Stimulated activated CD4-positive, alpha-beta T cell treated with anti-CD3 and anti-CD28 coated beads, TNF-alpha, amount 100 ng/mL, for 24 hours (primary cell): Measurements from ENCODE around the gene COASY.

Experiments used
- DNase-seq, 3 experiments: peaks; one replicate each; pipeline ENCODE4 v3.0.0-alpha.2; 2020; ENCODE audit warnings: low read depth in 3 of 3

COASY gene

GRCh38 chr17:42561897-42562387, at the start of gene COASY:
Gene COASY, plus strand, starts transcription at chr17:42562148. Its CDS starts 475 bp downstream, at chr17:42562623.
- DNase-seq: peak; percentile 86 to 92 (median 89)

- no peak for DNase-seq
These were observed 49.7 kb upstream of the COASY start for GRCh38 chr17:42512246-42512645.

DNA sequence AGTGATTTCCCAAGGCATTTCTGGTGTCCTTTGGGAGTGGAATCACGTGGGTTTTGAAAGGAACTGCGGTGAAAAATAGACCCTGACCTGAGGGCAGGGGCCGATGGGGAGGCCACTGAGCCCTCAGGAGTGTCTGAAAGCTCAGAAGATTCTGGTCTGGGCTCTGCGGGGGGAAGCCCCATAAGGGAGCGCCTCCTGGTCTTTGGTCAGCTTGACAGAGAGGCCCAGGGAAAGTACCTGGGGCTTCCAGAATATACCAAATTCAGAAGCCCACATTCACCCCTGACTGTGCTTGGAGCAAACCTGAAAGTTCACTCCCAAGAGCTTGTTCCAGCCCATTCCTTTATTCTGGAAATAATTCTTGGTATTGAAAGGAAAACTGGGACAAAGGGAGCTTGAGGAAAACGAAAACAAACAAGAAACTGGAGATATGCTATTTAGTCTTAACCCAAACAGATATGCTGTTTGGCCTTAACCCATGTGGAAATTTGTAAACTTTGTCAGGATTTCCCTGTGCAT, 49.2 kb upstream of the COASY start:
- DNase-seq: no peak

DNA sequence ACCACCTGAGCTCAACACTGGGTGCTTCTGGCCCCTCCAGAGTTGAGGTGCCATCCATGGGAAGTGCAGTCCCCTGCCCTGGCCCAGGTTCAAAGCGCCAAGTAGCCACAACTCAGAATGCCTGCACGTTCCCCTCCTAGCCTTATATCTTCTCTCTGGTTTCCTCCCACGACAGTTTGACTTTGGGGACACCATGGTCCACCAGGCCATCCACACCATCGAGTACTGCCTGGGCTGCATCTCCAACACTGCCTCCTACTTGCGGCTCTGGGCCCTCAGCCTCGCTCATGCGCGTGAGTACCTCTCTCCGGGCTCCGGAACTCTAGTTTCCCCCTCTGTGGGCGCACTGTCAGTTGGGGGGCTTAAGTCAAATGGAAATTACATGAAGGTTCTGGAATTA, 48.3 kb upstream of the COASY start:
- DNase-seq: no peak

DNA sequence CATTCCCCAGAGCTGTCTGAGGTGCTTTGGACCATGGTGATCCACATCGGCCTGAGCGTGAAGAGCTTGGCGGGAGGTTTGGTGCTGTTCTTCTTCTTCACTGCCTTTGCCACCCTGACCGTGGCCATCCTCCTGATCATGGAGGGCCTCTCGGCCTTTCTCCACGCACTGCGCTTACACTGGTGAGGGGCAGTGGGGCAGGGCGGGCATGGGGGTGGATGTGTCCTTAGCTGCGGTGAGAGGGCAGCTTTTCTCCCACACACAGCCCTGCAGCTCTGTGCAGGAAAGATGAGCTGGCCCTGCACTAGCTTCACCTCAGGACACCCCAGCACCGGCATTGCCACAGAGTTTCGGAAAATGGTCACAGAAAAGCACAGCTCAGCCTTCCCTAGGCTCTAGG, 47.7 kb upstream of the COASY start:
- no peak for DNase-seq

- DNase-seq: no peak
These were observed 47.1 kb upstream of the COASY start for GRCh38 chr17:42514867-42515266.

DNA sequence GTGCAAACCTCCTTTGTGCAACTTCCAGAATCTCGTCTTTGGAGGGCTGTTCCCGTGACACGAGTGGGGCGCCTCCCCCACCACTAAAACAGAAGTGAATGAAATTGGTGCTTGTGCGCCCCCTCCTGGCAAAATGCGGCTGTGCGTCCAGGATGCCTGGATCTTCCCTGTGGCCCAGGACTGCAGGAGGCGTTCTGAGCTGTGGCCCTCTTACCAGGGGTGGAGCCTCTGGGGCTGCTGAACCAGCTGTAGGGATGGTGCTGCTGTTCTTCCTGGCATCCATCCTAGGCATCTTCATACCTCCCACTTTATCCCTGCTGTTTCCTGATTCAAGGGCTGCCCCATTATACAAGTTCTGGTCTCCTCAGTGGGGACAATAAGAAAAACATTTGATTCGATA, 44.4 kb upstream of the COASY start:
- peak; percentile 57 to 78 (median 70) for DNase-seq

DNA sequence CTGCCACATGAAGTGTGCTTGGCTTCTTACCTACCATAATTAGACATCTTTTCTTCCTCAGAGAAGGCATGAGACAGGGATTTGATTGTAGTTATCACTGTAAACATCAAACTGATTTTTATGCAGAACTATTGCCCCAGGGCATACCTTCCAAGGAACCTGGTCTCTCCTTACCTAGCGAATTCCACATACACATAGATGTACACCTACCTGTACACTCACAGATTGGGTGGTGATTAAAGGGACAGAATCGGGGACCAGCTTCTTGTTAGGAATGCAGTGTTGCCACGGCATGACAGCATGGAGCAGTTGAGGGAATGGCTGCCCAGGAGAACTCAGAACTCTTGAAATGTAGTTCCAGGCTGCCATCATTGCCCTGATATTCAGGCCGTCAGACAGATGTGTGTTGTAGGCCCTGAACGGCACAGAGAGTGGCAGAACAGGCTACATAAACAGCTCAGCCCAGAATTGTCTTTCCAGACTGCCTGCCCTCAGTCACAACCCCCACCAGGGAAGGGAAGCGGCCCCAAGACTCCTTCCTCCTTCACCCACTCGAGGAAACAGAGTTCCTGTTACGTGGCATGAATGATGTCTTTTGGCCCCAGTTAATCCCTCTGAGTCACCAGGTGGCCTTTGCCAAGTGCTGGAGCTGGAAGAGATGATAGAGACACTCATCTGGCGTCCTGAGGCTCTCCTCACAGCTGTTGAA, 43.7 kb upstream of the COASY start:
- DNase-seq: no peak

GRCh38 chr17:42518755-42519545, 43.0 kb upstream of the COASY start:
- DNase-seq: no peak

GRCh38 chr17:42519546-42520491, 42.1 kb upstream of the COASY start:
- no peak for DNase-seq

DNA sequence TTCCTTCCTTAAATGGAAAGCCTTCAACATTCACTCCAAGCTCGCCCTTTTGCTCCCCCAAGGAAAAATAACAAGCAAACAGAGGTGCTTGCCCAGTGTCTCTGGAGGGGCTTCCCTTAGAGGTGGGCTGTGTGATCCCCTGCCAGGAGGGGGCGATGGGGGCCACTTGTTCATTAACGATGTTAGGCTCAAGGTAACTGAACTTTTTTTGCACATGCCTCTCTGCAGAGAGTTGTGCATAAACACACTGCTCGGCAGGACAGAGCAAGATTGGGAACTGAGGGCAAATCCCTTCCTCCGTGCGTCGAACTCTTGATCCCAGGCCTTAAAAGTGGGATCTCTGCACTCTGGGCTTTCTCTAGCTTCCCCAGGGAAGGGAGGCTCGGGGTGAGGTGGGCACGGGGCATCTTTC, 41.4 kb upstream of the COASY start:
- DNase-seq: no peak

DNA sequence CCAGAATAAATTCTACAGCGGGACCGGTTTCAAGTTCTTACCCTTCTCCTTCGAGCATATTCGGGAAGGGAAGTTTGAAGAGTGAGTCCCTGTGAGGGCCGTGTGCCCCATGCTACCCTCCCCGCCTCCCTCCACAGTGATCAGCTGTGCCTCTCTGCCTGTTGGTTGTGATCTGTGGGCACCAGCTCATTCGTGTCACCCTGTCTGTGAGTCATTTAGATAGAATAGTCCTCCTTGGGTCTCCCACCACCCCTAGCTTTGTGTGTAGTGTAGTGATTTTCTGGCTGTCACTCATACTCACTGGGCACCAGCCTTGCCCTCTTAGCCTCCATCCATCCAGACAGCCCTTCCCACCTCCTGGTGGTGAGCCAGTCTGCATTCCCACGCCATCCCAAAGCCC, 40.9 kb upstream of the COASY start:
- DNase-seq: no peak

GRCh38 chr17:42521666-42522262, 40.2 kb upstream of the COASY start:
- DNase-seq: no peak

DNA sequence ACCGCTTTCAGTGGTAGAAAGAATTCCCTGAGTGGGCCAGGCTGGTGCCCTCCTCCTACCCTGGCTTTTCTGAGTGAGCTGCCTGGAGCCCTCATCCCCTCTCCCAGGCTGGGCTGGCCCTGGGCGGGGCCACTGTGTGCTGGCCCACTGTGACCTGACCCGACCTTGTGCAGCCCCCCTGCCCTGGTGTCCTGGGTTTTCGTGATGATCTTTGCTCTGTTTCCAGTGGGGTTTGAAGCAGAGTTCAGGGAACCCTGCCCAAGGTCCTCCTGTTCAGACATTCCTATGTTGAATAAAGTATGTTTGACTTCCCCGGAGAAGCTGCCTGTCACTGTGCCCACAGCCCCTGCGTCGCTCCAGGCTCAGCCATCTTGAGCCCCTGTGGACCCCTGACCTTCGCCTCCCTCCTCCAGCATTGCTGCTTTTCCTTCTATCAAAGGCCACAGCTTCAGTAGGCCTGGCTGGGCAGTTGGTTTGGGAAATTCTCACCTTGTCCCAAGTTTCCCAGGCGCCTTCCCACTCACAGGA, 39.6 kb upstream of the COASY start:
- DNase-seq: no peak

DNA sequence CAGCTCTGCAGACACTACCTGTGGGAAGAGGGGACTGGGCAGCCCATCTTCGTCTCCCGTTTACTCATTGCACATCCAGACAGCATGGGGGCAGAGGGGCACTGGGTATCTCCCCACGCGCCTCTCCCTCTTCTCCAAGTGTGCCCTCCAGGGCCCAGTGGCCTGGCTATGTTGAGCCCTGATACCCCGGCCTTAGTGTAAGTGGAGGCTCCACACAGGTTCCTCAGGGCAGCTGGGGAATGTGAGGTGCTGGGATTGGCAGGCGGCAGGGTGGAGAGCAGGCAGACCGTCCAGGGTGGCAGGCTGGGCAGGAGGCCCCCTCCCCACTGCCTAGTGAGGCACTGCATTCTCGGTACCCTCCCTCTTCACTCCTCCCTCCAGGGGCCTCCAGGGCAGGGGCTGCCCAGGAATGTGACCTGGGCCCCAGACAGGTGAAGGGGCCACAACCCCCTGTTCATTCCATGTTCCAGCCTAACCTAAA, 39.1 kb upstream of the COASY start:
- no peak for DNase-seq

DNA sequence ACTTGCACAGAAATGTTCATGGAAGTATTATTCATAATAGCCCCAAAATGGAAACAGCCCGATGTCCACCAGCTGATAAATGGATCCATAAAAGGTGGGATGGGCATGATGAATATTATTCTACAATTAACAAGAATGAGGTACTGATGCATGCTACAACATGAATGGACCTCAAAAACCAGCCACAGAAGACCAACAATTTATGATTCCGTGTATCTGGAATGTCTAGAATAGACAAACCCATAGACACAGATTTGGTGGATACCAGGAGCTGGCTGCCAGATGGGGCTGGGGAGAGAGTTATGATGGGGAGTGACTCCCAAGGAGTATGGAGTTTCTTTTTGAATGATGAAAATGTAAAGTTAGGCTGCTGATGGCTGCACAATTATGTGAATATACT, 36.7 kb upstream of the COASY start:
- DNase-seq: no peak

- DNase-seq: no peak
These were observed 35.9 kb upstream of the COASY start for GRCh38 chr17:42526031-42526444.

DNA sequence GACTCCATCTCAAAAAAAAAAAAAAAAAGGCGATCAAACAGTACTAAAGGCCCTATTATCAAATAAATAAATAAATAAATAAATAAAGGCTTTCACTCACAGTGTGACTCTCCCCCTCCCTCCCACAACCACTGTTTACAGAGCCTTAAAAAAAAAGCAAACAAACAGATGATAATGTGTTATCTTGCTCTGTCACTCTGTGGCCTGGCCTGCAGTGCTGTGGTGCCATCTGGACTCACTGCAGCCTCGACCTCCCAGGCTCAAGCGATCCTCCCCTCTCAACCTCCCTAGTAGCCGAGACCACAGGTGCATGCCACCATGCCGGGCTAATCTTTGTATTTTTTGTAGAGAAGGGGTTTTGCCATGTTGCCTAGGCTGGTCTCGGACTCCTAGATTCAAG, 34.0 kb upstream of the COASY start:
- DNase-seq: no peak

DNA sequence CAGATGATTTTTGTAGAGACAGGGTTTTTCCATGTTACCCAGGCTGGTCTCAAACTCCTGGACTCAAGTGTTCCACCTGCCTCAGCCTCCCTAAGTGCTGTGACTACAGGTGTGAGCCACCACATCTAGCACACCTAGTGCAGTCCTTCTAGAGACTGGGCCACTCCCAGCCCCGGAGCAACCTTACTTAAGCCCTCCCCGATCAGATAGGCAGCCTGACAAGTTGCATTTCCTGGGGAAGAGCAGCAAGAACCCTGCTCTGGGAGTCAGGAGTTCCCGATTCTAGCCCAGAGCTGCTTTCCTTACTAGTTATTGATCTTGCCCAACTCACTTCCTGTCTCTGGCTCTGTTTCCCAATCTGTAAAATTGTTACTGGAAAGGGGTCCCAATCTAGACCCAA, 32.9 kb upstream of the COASY start:
- no peak for DNase-seq

GRCh38 chr17:42530952-42531454, 30.9 kb upstream of the COASY start:
- DNase-seq: no peak
